Measurements from ENCODE around the gene ARHGEF26.

DNA sequence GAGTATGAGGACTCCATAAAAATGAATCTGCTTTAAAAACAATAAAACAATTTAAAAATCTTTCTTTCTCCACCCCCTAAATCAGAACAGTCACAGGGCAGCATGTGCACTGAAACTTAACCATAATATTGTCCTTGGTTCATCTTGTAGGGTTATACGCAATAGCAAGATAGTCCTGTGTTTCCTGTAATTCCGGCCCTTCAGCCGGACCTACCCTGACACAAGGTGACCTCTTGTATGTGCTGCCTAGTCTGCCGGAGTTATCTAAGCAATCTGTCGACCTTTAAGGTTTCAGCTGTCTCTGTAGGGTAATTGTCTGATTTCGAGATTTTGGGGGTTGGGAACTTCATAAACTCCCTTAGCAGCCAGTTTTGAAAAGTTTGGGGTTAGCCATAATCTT, 103.2 kb downstream of the ARHGEF26 start:
- TF ChIP-seq POLR2A (IDR thresholded peaks at IDR 0.05) = no peak
- TF ChIP-seq, protein P1, sequence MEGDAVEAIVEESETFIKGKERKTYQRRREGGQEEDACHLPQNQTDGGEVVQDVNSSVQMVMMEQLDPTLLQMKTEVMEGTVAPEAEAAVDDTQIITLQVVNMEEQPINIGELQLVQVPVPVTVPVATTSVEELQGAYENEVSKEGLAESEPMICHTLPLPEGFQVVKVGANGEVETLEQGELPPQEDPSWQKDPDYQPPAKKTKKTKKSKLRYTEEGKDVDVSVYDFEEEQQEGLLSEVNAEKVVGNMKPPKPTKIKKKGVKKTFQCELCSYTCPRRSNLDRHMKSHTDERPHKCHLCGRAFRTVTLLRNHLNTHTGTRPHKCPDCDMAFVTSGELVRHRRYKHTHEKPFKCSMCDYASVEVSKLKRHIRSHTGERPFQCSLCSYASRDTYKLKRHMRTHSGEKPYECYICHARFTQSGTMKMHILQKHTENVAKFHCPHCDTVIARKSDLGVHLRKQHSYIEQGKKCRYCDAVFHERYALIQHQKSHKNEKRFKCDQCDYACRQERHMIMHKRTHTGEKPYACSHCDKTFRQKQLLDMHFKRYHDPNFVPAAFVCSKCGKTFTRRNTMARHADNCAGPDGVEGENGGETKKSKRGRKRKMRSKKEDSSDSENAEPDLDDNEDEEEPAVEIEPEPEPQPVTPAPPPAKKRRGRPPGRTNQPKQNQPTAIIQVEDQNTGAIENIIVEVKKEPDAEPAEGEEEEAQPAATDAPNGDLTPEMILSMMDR (IDR thresholded peaks at IDR 0.05) = no peak
